Left renal pelvis (tissue), 4 donors: Measurements from ENCODE around the gene CEMIP2. TPM values are rescaled to one million over a fixed set of nuclear protein-coding genes. Genes with fewer than 3 reads are reported as not detected.

Experiments
- DNase-seq, 4 donors: peaks; one replicate each; pipeline ENCODE4 v3.0.0-alpha.2; 2013; ENCODE audit warnings: low read depth in 4 of 4, low spot score in 3 of 4
- polyA plus RNA-seq, 4 donors: library from polyadenylated mRNA; unstranded; fragments of 120-200 nt; gene quantifications; one replicate each; pipeline ENCODE4 v1.2.1, GENCODE V29; 2013; ENCODE audit not compliant: insufficient read length in 4 of 4

CEMIP2 gene
- polyA plus RNA-seq, 4 donors: 16.2 to 35.1 (median 27.5) TPM

DNA sequence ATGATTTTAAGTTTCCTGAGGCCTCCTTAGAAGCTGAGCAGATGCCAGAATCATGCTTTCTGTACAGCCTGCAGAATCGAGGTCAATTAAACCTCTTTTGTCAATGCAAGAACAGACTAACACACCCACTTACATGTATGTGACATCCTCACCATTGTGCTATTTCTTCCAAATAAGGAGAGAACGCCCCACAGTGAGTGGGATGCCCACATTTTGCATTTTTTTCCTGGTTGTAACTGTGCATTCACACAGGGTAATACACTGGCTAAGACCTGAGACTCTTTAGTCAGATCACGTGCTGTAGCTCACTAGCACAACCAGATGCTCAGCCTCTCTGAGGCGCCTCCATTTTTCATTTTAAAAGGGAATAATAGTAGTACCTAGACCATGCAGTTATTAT, 4.4 kb upstream of the CEMIP2 start:
- DNase-seq: no peak

DNA sequence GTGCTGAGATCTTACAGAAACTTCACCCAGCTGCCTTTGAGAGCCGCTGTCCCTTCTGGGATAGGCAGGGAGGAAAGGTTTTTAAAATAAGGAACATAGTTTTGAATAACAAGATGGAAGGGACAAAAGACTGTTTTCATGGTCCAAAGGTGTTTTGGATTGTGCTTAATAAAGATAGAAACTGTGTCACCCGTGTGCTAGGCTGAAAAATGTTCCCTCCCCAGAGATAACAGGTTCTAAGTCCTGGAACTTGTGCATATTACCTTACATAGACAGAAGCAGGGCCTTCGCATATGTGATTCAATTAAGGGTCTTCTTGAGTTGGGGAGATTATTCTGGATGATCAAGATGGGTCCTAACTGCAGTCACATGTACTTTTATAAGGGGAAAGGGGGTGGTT, 1.9 kb upstream of the CEMIP2 start:
- DNase-seq: no peak

DNA sequence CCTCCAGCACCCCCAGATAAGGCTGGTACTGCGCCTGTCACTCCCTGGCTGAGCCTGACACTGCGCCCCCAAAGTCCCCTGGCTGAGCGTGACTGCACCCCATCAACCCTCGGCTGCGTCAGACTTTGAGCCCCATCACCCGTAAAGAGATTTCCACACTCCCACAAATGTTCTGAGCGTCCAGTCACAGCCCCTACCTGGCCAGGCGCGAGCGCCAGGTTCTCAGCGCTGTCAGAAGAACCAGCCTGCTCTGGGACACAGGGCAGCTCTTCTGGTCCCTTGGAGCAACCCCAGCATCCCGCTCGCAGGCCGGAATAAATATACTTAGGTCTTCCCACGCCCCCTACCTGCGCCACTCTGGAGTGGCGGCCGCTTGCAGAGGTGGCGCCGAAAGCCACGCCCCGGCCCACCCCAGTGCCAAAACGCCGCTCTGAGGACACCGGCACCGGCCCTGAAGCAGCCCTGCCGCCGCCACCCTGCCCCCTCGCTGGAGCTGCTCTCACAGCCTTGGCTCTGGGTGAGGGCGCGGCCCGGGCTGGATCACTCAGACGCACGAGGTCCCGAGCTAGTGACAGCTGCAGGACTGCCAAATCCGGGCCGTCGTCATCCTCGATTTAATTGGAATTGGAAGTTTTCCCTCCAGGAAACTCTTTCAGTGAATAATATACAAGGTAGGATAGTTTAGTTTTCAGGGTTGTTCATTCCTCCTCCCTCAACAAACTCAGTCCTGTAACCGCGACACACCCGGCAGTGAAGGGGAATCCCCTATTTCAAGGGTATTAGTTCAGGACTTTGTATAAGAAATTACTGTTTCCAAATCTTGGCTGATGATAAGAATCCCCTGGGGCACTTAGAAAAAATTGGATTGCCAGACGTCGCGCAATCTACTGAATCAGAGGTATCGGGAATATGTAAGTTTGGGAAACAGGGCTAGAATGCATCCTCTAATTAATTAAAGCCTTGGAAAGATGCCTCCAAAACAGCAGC, 1.2 kb upstream of the CEMIP2 start:
- no peak for DNase-seq

DNA sequence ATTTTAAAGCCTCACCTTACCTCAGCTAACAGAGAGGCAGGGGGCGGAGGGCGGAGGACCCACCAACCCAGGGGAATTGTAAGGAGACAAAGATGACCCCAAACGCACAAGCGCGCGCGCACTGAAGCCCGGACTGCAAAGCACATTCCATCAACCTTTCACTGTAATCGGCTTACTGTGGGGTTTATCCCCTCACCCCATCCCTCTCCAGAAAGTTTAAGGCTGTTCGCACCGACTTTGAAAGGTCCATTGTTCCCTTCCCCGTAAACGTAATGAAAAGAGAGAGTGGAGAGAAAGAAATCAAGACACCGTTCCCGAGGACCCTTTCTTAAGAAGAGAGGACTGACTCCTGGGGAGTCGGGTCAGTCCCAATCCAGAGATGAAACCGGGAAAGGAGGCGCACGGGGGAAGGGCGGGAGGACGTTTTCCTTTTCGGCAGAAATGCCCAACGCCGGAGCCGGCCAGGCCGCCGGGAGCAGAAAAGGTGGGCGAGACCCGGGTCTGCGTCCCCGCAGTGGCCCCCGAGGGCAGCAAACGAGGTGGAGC, 464 bp downstream of the CEMIP2 start:
- no peak for DNase-seq

DNA sequence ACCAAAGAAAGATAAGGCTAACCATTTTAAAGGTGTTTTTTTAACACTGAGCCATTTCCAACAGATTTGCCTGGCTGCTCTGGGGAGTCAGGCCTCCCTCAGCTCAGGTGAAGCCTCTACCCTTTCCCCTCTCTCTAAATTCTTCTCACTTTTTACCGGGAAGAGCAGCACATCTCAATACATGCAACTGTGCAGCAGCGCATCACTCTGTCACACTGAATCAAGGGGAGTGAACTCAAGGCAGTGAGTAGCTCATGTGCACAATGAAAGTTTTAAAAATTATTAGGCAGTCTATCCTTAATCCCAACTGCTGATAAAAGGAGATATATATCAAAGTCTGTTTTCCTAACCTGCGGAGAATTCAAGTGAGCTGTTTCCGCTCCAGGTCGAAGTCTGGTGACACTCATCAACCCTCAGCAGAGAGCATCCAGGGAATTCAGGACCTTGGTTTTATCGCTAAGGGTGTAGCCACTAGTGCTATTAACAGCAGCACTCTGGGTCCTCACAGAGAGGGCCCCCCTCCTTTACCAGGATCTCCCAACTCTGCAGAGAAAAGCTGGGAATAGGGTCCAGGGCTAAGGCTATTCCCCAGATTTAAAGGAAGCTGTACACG, 1.0 kb downstream of the CEMIP2 start:
- no peak for DNase-seq

DNA sequence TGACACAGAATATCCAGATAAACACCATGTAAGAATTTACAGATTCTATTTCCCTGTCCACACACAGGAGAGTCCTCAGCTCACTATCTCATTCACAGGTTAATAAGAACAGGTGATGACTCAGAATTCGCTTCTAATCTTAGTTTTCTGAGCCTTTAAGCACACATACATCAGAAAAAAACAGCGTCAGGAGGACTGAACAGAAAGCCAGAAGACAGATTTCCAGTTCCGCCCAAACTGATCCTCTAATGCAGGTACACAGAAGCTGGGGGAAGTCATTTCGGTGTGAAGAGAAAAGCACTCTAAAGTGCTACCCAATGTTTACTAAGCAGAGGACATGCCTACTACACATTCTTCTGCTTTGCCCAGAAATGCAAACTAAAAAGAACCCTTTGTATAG, 1.6 kb downstream of the CEMIP2 start:
- no peak for DNase-seq

DNA sequence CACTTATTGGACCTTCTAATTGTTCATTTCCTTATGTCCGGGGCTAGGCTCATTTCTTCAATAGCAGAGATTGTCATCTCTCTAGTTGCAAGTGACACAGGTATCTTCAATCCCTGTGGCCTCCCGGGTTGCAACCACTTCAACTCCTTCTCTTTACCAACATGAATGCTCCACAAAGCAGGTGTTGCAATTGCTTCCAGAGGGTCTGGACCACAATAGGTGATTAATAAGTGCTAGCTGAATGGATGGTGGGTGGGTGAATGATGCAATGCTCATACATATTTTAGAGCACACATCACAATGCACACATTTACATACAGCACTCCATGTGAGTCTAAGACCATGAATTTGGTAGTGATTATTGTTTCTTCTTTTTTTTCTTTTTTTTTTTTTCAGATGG, 2.6 kb downstream of the CEMIP2 start:
- no peak for DNase-seq

DNA sequence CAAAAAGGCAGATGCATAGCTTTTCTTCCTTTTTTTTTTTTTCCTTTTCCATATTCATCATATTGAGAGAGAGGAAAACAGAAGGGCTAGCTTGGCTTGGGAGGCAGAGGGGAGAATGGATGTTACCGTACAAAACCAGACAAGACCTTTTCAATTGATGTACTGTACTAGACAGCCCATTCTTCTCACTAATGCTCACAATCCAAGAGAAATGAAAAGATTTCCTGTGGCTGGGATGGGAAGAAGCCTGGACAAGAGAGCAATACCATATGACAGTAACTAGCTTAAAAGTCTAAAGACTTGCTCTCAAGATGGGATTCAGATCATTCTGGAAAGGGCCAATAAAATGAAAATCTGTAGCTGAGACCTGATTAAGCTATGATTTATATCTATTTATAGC, 3.4 kb downstream of the CEMIP2 start:
- DNase-seq: no peak

DNA sequence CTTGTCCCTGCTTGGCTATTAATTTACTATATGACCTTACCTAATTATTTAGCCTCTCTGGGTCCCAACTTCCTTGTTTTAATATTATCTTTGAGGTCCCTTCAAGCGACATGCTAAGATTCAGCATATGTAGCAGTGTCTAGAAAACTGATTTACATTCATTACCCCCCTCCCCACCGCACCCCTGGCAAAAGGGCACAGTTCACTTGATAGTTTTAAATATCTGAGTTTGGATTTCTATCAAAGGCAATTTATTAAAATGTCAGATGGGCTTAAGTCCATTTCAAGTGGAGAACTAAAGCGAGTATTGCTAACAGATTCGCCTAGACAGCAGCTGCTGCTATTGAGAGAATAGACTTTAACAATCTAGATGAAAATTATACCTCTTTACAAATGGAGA, 3.9 kb downstream of the CEMIP2 start:
- DNase-seq: no peak

DNA sequence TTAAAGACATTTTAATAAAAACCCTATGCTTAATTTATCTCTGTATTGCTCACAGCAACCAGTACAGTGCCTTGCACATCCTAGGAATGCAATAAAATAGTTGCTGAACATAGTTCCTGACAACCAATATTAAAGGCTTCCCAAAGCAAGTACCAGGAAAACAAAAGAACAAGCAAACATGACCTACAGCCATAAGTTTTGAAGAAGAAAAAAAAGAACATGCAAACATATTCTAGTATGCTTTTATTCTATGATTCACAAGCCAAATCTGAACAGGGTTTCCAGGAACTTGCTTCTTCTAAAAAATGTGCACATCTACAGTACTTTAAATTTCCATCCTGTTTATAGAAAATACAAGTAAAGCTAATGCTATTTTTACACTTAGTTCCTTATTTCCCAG, 4.5 kb downstream of the CEMIP2 start:
- DNase-seq: no peak

DNA sequence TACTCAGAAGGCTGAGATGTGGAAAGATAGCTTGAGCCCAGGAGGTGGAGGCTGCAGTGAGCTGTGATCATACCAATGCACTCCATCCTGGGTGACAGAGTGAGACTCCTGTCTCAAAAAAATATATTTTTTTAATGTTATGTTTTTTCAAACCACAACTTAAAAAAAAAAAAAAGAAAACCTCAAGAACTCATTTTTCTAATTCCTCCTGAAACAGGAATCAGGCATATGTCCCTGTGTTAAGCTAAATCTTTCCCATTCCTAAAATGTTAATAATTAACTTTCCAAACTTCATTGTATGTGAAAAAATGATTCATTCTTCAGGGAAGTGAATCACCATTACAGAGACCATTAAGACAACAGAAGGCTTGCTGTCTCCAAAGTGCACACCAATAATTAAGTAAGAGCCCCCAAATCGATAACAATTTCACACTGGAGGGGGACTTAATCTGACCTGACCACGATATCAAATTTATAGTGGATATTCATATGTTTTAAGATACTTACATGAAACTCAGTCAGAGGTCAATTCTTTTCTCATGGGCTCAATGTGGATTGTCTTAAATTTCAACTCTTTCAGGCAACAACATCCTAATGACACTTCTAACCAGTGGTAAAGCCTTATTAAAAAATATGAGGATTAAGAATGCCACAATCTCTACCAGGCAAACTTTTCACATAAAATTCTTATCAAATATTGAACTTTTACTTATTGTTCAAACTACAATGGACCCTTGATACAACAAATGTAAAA, 5.2 kb downstream of the CEMIP2 start:
- DNase-seq: no peak

DNA sequence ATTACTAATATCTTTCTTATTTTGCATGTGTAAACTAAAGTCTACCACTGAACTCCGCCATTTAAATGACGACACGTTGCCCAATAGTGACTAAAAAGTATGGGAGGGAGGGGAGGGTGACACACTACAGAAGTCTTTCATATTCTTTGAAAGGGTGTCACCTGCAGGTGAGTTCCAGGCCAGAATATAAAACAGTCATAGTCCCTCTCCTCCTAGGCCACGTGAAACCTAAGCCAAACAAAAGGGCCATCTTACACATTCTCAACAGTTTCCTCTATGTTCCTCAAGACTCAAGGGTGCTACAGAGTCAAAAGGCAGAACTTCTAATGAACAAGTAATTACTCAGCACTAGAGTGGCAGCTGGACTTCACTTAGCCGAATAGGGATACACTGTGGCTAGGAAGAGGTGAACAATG, 6.4 kb downstream of the CEMIP2 start:
- no peak for DNase-seq

DNA sequence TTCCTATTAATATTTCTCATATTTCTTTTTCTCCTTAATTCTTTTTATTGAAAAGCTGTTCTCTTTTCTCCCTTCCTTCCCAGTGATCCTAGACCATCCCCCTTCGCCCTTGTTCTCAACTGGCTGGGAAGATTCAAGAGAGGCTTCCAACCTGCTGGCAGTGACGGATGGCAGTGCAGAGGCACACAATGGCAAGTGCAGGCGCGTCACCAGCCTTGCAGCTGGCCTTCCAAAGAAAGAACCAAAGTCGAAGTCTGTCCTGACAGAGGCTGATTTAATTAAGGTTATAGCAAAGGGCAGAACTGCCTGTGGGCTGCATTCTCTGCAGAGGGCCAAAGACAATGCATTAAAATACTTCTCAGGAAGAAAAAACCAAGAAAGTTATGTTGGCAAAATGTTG, 7.4 kb downstream of the CEMIP2 start:
- DNase-seq: no peak

DNA sequence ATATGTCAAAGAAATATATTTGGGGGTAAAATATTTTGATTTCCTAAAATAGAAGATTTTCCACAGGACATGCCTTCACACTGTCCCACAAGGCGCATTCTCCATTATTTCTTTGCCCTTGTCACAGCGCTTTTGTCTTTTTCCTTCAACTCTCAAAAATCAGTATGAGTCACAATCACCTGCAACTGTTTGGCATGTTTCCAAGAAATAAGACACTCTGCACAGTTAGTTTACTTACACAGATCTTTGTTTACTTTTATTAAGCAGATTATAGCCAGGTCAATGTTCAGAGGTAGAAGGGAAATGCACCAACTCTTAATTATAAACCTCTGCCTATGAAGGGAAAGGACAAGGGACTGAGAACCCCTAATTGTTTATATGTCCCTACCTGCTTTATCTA, 9.5 kb downstream of the CEMIP2 start:
- no peak for DNase-seq

DNA sequence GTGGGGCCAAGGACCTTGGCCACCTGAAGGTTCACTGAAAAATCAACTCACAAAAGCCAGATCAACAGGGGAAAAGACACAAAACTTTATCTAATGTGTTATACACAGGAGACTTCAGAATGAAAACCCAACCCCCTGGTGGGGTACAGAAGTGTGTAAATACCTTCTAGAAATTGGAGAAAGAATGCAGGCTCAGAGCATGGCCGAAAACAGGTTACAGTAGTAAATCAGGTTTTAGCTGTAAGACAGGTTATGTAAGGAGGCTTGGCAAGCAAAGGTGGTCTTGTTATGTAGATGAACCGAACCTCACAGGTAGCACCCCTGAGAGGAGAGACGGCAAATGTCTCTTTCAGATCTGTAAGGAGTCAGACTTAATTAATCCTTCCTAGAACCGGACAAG, 10.0 kb downstream of the CEMIP2 start:
- DNase-seq: no peak

DNA sequence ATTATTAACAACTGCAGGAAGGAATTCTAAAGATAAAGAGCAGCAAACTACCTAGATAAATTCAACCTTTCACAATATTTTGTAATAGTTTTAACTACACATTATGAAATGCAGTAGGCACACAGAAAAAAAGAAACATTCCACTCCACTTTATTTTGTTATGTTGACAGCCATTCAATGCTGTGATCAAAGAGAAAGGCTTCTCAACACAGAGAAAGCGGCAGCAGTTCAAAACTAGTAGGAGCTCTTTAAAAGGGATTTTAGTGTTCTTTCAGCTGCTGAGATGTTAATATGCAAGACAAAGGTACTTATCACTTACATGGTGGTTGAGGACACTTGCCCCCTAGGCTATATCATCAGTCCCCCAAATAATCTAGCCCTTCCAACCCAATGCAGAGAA, 11.6 kb downstream of the CEMIP2 start:
- no peak for DNase-seq

DNA sequence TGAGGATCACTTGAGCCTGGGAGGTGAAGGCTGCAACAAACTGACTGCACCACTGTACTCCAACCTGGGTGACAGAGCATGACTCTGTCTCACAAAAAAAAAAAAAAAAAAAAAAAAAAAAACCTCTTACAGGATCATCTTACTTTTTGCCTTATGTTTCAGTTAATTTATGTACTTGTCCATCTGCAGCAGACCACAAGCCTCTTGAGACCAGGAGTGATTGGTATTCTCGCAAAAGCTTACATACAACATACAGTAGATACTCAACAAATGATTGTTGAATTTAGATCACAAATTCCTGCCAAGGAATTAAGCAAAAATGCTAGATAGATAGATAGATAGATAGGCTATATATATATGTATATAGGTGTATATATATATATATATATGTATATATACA, 12.4 kb downstream of the CEMIP2 start:
- DNase-seq: no peak

DNA sequence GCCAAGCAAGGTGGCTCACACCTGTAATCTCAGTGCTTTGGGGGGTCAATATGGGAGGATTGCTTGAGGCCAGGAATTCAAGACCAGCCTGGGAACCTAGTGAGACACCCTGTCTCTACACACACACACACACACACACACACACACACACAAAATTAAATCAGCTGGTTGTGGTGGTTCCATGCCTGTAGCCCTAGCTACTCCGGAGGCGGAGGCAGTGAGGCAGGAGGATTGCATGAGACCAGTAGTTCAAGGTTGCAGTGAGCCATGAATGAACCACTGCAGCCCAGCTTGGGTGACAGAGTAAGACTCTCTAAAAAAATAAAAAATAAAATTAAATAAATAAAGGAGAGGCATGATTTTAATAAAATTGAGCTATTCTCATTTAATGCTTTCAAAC, 13.1 kb downstream of the CEMIP2 start:
- no peak for DNase-seq

DNA sequence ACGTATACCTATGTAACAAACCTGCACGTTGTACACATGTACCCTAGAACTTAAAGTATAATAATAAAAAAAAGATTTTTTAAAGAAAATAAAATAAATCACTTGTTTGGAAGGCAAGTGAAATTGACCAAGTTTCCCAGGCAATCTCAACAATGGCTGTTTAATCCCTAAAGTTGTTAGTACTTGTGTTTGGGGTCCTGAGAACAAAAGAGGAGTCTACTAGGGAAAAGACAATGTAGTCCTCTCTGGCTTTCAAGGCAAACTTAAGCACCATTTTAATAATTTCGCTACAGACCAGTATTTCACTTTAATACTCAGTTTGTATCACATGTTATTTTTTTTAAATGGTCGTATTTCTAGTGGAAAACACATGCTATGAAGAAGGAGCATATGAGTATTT, 14.2 kb downstream of the CEMIP2 start:
- no peak for DNase-seq

DNA sequence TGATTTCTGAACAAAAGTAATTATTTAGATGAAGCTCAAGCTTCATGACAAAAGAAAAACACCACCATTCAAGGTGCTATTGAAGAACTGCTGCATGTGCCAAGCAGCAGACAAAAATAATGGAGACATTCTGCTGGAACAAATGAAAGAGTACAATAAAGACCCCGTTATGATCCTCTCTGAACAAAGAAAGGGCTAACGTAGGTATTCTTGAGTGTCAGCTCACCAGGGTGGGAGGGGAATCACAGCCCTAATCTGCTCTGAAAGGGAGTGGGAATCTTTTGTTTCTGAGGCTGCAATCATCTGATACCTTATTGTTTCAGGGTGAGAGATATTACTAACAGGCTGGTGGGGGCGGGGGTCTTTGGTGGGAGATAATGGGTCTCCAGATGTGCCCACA, 15.4 kb downstream of the CEMIP2 start:
- DNase-seq: no peak

DNA sequence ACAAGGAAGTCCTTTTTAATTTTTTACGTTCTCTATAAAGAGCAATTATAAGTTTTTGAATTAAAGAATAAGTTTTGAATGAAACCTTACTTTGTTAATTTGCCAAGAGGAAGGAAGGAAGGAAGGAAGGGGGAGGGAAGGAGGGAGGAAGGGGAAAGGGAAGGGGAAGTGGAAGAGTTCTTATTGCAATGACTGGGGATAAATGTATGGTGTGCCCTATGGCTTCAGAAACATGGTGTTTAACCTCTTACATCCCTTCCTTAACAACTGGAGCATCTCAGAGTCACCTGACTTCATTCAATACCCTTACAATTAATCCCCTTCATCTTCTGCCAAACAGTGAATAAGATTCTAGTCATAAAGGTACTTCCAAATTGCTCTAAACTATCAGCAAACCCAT, 16.0 kb downstream of the CEMIP2 start:
- DNase-seq: no peak
